BLaER1 (cell line): ENCODE results near the gene FAM124B.

ENCODE experiments used
- H3K27ac ChIP-seq: shearing (Covaris generic); formaldehyde crosslinking; 2 replicates; pipeline ENCODE4 v1.8.1; 2022
- H3K27me3 ChIP-seq: shearing (Covaris generic); formaldehyde crosslinking; 2 replicates; pipeline ENCODE4 v1.8.1; 2022
- H3K36me3 ChIP-seq: shearing (Covaris generic); formaldehyde crosslinking; 2 replicates; pipeline ENCODE4 v1.8.1; 2022
- H3K4me1 ChIP-seq: shearing (Covaris generic); formaldehyde crosslinking; 2 replicates; pipeline ENCODE4 v1.8.1; 2022
- H3K4me2 ChIP-seq: shearing (Covaris generic); formaldehyde crosslinking; 2 replicates; pipeline ENCODE4 v1.8.1; 2022
- H3K4me3 ChIP-seq: shearing (Covaris generic); formaldehyde crosslinking; 2 replicates; pipeline ENCODE4 v1.8.1; 2022
- H3K9ac ChIP-seq: shearing (Covaris generic); formaldehyde crosslinking; 2 replicates; pipeline ENCODE4 v1.8.1; 2022
- H3K9me3 ChIP-seq: shearing (Covaris generic); formaldehyde crosslinking; 2 replicates; pipeline ENCODE4 v1.8.1; 2022
- H4K20me1 ChIP-seq: shearing (Covaris generic); formaldehyde crosslinking; 2 replicates; pipeline ENCODE4 v1.8.1; 2022
- Cebpa-rat ChIP-seq: shearing (Covaris generic); IDR thresholded peaks from 2 replicates; pipeline ENCODE4 v1.8.1; 2022

Gene FAM124B

DNA sequence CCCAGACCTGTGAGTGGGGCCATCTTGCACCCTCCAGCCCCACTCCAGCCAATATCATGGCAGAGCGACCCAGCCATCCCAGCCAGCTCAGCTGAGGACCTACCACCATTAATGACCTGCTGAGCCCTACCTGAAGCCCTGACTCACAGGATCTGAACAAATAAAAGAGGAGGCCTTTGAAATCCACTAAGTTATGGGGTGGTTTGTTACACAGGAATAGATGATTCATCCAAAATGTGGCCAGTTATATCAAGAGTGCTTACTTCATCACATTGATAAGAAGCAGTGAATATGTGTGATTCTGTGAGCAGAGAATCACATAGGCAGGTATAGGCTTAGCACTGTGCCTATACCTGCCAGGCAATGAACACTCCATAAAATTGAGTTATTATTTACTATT, 34.7 kb upstream of the FAM124B start:
- H3K9me3 ChIP-seq = no peaks in the 10 kb centered on the region
- H3K27ac ChIP-seq = no peak overlapping the region
- no peaks in the 10 kb centered on the region for H3K36me3 ChIP-seq
- no peaks in the 10 kb centered on the region for H4K20me1 ChIP-seq
- no peak overlapping the region for H3K4me2 ChIP-seq
- H3K4me3 ChIP-seq = no peak overlapping the region
- H3K27me3 ChIP-seq = no peaks in the 10 kb centered on the region
- H3K4me1 ChIP-seq = no peaks in the 10 kb centered on the region
- TF ChIP-seq Cebpa-rat = no peak
- no peak overlapping the region for H3K9ac ChIP-seq

DNA sequence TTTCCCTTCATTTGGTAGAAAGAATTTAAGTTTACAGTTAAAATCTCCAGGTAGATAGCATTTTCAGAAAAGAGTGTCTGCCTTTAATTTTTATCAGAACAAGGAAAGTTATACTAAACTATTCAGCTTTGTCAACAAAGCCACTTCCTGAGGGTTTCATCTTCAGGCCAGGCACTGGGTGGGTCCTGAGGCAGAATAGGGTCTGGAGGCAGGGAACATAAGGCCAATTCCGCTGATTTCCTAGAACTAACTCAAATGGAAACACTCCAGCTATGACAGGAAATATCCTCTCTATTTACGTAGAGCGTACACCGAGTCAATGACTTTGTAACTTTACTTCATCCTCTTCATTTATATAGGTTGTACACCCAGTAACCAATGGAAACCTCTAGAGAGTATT, 32.7 kb upstream of the FAM124B start:
- Histone ChIP-seq H3K27me3 (no peaks in the 10 kb centered on the region), H3K27ac (no peak overlapping the region), H4K20me1 (no peaks in the 10 kb centered on the region), H3K4me2 (no peak overlapping the region), H3K4me1 (no peaks in the 10 kb centered on the region), H3K36me3 (no peaks in the 10 kb centered on the region), H3K9me3 (peaks cover 8% of the 10 kb centered on the region), H3K9ac (no peak overlapping the region), H3K4me3 (no peak overlapping the region)
- no peak for TF ChIP-seq Cebpa-rat

DNA sequence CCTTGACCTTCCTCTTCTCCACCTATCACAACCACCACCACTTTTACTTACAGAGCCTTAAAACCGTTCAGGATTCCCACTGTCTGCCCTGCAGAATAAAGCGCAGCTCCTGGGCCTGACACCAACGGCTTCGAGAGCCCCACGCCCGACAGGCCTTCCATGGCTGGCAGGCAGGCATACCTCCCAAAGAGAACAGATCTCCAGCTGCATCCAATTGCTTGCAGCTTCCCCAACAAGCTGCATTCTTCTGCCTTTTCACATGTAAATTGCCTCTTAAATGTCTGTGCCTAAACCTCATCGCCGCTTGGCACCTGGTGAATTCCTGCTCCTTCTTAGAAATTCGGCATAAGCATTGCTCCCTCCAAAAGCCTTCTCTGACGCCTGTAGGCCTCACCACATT, 31.5 kb upstream of the FAM124B start:
- no peaks in the 10 kb centered on the region for H3K36me3 ChIP-seq
- H3K27me3 ChIP-seq = no peaks in the 10 kb centered on the region
- peaks cover 8% of the 10 kb centered on the region for H3K9me3 ChIP-seq
- H3K4me2 ChIP-seq = no peak overlapping the region
- no peak overlapping the region for H3K27ac ChIP-seq
- H4K20me1 ChIP-seq = no peaks in the 10 kb centered on the region
- H3K4me3 ChIP-seq = no peak overlapping the region
- H3K9ac ChIP-seq = no peak overlapping the region
- TF ChIP-seq Cebpa-rat = no peak
- no peaks in the 10 kb centered on the region for H3K4me1 ChIP-seq

DNA sequence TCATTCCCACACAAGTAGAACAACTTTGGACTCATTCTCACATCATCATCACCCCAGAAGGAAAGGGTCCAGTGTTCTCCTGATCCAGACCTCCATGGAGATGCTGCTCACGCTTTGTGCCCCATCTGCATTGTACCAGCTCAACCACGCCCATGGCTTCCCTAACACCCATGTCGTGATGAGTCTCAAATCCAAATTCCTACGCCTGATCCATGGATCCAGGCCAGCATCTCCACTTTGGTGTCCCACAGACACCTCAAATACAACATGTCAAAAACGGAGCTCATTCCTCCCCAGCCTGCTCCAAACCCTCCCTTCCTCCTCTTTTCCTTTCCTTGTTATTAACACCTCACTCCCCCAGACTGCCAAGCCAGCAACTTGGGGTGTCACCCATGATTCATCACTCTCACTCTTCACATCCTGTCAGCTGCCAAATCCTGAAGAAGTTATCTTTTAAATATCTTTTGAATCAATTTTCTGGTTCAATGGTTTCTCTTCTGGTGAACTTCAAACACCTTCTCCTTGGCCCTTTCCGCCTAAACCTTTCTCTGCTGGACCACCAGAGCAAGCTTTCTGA, 30.2 kb upstream of the FAM124B start:
- H3K4me2 ChIP-seq = no peak overlapping the region
- no peak for TF ChIP-seq Cebpa-rat
- H3K27ac ChIP-seq = no peak overlapping the region
- H3K9ac ChIP-seq = no peak overlapping the region
- H3K4me1 ChIP-seq = no peaks in the 10 kb centered on the region
- H3K36me3 ChIP-seq = no peaks in the 10 kb centered on the region
- no peaks in the 10 kb centered on the region for H3K27me3 ChIP-seq
- H3K9me3 ChIP-seq = peaks cover 8% of the 10 kb centered on the region
- H4K20me1 ChIP-seq = no peaks in the 10 kb centered on the region
- H3K4me3 ChIP-seq = no peak overlapping the region

DNA sequence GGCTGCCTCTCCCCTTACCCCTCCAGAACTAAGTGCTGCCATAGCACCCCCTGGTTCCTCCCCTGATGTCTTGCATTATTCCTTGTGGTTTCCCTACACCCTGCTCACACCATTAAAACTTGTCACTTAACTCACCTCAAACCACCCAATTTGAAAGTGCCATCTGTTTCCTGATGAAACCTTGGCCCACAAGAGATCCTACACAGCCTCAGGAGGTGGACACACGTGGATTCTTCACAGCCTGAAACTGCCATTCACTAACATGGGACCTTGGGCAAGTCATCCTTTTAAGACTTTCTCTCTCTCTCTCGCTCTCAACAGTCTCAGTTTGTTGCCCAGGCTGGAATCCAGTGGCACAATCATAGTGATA, 27.5 kb upstream of the FAM124B start:
- peaks cover 21% of the 10 kb centered on the region for H3K9me3 ChIP-seq
- H3K27me3 ChIP-seq = no peaks in the 10 kb centered on the region
- no peak for TF ChIP-seq Cebpa-rat
- no peak overlapping the region for H3K4me2 ChIP-seq
- H3K27ac ChIP-seq = no peak overlapping the region
- H4K20me1 ChIP-seq = no peaks in the 10 kb centered on the region
- H3K36me3 ChIP-seq = no peaks in the 10 kb centered on the region
- H3K9ac ChIP-seq = no peak overlapping the region
- H3K4me1 ChIP-seq = no peaks in the 10 kb centered on the region
- H3K4me3 ChIP-seq = no peak overlapping the region

DNA sequence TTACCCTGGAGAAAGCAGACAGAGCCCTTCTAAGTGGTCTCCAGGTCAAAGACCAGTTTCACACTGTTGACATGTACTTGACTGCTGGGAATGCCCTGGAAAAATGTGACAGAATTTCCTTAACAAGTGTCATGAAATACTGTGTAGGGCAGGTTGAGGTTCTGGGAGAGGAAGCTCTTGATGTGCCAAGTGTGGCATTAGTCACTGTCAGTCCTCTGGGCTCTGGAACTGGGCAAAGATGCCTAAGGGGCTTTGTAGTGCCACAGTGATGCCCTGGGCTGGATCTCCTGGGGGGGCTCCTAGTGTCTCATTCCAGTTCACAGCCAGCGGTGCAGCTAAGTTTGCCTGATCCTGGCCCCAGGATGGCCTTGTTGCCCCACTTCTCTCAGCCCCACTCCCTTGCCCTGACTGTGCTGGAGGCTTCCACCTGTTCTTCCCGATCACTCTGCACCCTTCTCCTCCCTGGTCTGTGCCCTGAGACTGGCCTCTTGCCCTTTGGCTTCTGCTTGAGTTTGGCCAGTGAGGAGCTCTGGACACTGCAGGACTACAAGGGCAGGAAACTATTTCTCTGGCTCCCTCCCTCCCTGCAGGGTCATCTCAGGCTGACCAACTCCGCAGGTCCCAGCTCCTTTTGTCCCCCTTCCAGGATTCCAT, 27.0 kb upstream of the FAM124B start:
- H3K36me3 ChIP-seq = no peaks in the 10 kb centered on the region
- TF ChIP-seq Cebpa-rat = no peak
- H3K9ac ChIP-seq = no peak overlapping the region
- H4K20me1 ChIP-seq = no peaks in the 10 kb centered on the region
- no peaks in the 10 kb centered on the region for H3K4me1 ChIP-seq
- no peak overlapping the region for H3K27ac ChIP-seq
- H3K4me2 ChIP-seq = no peak overlapping the region
- peaks cover 21% of the 10 kb centered on the region for H3K9me3 ChIP-seq
- H3K27me3 ChIP-seq = no peaks in the 10 kb centered on the region
- no peak overlapping the region for H3K4me3 ChIP-seq

DNA sequence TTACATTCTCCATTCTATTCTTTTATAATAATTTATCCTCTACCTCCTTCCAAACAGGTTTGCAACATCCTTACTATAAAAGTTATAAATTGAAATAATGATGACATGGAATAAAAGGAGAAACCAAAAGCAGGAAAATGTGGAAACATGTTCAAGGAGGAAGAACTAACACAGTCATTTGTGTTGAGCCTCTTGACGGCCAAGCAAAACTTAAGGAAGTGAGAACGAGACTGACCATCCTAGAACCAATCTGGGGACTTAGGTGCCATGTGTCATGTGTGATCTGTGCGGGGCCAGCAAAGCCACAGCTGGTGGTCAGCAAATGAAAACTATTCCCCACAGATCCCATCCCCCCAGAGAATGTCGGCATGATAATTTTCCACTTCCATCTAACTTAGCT, 25.6 kb upstream of the FAM124B start:
- Histone ChIP-seq H3K36me3 (no peaks in the 10 kb centered on the region), H3K9me3 (peaks cover 21% of the 10 kb centered on the region), H3K4me1 (no peaks in the 10 kb centered on the region), H3K9ac (no peak overlapping the region), H3K27ac (no peak overlapping the region), H3K4me3 (no peak overlapping the region), H3K27me3 (no peaks in the 10 kb centered on the region), H4K20me1 (no peaks in the 10 kb centered on the region), H3K4me2 (no peak overlapping the region)
- no peak for TF ChIP-seq Cebpa-rat

DNA sequence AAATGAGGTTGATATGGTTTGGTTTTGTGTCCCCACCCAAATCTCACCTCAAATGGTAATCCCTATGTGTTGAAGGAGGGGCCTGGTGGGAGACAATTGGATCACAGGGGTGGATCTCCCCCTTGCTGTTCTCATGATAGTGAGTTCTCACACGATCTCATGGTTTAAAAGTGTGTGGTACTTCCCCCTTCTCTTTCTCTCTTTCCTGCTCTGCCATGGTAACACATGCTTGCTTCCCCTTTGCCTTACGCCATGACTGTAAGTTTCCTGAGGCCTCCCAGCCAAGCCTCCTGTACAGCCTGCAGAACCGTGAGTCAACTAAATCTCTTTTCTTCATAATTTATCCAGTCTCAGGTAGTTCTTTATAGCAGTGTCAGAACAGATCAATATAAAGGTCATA, 24.7 kb upstream of the FAM124B start:
- no peak for TF ChIP-seq Cebpa-rat
- H3K9ac ChIP-seq = no peak overlapping the region
- no peak overlapping the region for H3K4me2 ChIP-seq
- no peaks in the 10 kb centered on the region for H3K27me3 ChIP-seq
- H3K27ac ChIP-seq = no peak overlapping the region
- peaks cover 21% of the 10 kb centered on the region for H3K9me3 ChIP-seq
- H4K20me1 ChIP-seq = no peaks in the 10 kb centered on the region
- H3K4me3 ChIP-seq = no peak overlapping the region
- H3K36me3 ChIP-seq = no peaks in the 10 kb centered on the region
- H3K4me1 ChIP-seq = no peaks in the 10 kb centered on the region

DNA sequence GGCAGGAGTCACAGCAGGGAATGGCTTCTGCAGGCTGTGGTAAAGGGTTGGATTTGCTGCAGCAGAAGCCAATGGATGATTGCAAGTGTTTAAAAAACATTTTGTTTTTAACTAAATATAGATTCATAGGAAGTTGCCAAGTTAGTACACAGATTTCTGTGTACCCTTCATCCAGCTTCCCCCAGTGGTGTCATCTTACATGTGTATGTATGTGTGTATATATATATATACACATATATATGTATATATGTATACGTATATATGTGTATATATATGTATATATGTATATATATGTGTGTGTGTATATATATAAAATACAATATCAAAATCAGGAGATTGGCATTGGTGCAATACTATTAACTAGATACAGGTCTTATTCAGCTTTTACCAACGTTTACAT, 19.2 kb upstream of the FAM124B start:
- H3K36me3 ChIP-seq = no peaks in the 10 kb centered on the region
- H3K4me2 ChIP-seq = no peak overlapping the region
- no peaks in the 10 kb centered on the region for H3K4me1 ChIP-seq
- H4K20me1 ChIP-seq = no peaks in the 10 kb centered on the region
- H3K27ac ChIP-seq = no peak overlapping the region
- H3K9ac ChIP-seq = no peak overlapping the region
- no peaks in the 10 kb centered on the region for H3K27me3 ChIP-seq
- H3K4me3 ChIP-seq = no peak overlapping the region
- H3K9me3 ChIP-seq = peaks cover 5% of the 10 kb centered on the region; the same call in 1 of the 2 replicates
- TF ChIP-seq Cebpa-rat = no peak

DNA sequence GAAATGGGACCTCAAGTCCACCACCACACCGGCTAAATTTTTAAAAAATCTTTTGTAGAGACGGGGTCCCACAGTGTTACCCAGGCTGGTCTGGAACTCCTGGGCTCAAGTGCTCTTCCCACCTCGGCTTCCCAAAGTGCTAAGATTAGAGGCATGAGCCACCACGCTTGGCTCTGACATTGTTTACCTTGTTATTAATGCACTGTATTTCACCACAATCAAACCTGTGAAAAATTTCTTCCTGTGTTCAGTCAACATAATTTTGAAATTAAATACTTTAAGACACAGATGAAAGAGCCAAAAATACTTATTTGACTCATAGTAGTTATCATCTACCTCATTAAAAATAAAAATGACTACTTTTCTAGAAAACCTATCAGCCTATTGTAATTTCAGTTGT, 16.0 kb upstream of the FAM124B start:
- H3K27ac ChIP-seq = no peak overlapping the region
- no peaks in the 10 kb centered on the region for H3K27me3 ChIP-seq
- no peaks in the 10 kb centered on the region for H3K36me3 ChIP-seq
- H3K4me1 ChIP-seq = no peaks in the 10 kb centered on the region
- H3K4me3 ChIP-seq = no peak overlapping the region
- no peaks in the 10 kb centered on the region for H3K9me3 ChIP-seq
- no peak overlapping the region for H3K4me2 ChIP-seq
- no peak overlapping the region for H3K9ac ChIP-seq
- no peak for TF ChIP-seq Cebpa-rat
- no peaks in the 10 kb centered on the region for H4K20me1 ChIP-seq

DNA sequence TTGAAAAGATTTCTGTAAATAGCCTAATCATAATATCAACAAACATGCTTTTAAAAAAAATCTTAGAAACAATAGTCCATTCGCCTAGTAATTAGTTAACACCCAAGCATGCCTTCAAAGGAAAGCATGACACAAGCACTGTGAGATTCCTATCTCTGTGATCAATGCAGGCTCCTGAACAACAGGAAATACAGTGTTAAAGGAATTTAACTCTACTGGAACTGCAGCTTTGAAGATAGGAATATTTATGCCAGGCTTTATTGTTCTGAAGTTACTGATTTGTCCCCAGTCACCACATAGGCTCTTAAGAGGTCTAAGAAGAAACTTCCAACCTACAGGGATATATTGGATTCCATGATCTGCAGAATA, 15.4 kb upstream of the FAM124B start:
- no peak overlapping the region for H3K27ac ChIP-seq
- no peak overlapping the region for H3K4me2 ChIP-seq
- H4K20me1 ChIP-seq = no peaks in the 10 kb centered on the region
- H3K9ac ChIP-seq = no peak overlapping the region
- H3K4me1 ChIP-seq = no peaks in the 10 kb centered on the region
- H3K9me3 ChIP-seq = no peaks in the 10 kb centered on the region
- H3K36me3 ChIP-seq = no peaks in the 10 kb centered on the region
- no peak overlapping the region for H3K4me3 ChIP-seq
- TF ChIP-seq Cebpa-rat = no peak
- no peaks in the 10 kb centered on the region for H3K27me3 ChIP-seq
